Measurements from ENCODE around the gene PLCG2. TPM values are rescaled to one million over a fixed set of nuclear protein-coding genes. Genes with fewer than 3 reads are reported as not detected.
A peak's percentile ranks its signal among the peaks of the same experiment; 100 is the strongest.
"Not testable (repeated sequence)": the region's sequence is repeated elsewhere in the genome, so short reads cannot be mapped to it uniquely, and the experiment has no call there.

Gene PLCG2
- total RNA-seq, 2 experiments from 2014 or later: 62.5 to 80.2 TPM

- Mint-ChIP-seq H3K27me3 (no peaks in the 10 kb centered on the region), H3K27ac (peak overlapping the region; percentile 96), H3K4me1 (peaks cover 55% of the 10 kb centered on the region), H3K9me3 (ENCODE audit: low read depth) (no peaks in the 10 kb centered on the region), H3K4me3 (peak overlapping the region; percentile 66), H3K36me3 (peaks cover 35% of the 10 kb centered on the region)
- CTCF ChIA-PET: interaction anchor here (0.7 to 2.3 kb wide), 8 partner anchors 8 to 74 kb away, joined by 3 to 18 read pairs (median 4); no protein-coding TSS in a partner anchor
- DNase-seq: no peak
- no peak for ATAC-seq
These were observed 20.0 kb downstream of the PLCG2 start for GRCh38 chr16:81799138-81799504.

- CTCF ChIA-PET: interaction anchor here (1.1 to 1.2 kb wide), 2 partner anchors 9 to 19 kb away, joined by 3 read pairs; no protein-coding TSS in a partner anchor
- H3K36me3 Mint-ChIP-seq: peaks cover 44% of the 10 kb centered on the region
- not testable (repeated sequence) for H3K4me3 Mint-ChIP-seq
These were observed 22.6 kb downstream of the PLCG2 start for GRCh38 chr16:81801724-81802123.

GRCh38 chr16:81803332-81803731, 24.2 kb downstream of the PLCG2 start:
- DNase-seq (no peak), ATAC-seq (no peak)
- CTCF ChIA-PET: interaction anchor here (0.7 kb wide), 1 partner anchor 66 kb away, joined by 4 read pairs; no protein-coding TSS in a partner anchor
- Mint-ChIP-seq H3K4me1 (peaks cover 64% of the 10 kb centered on the region), H3K36me3 (peaks cover 43% of the 10 kb centered on the region), H3K9me3 (ENCODE audit: low read depth) (no peaks in the 10 kb centered on the region), H3K4me3 (no peak overlapping the region), H3K27me3 (no peaks in the 10 kb centered on the region), H3K27ac (no peak overlapping the region)

More at GRCh38 chr16:81801724-81802123, 22.6 kb downstream of the PLCG2 start:
- H3K27ac Mint-ChIP-seq; H3K9me3 Mint-ChIP-seq (ENCODE audit: low read depth); H3K27me3 Mint-ChIP-seq; ATAC-seq; DNase-seq: not testable (repeated sequence)
- peaks cover 65% of the 10 kb centered on the region for H3K4me1 Mint-ChIP-seq

- no peak for DNase-seq
- Mint-ChIP-seq H3K4me1 (peaks cover 64% of the 10 kb centered on the region), H3K9me3 (ENCODE audit: low read depth) (no peaks in the 10 kb centered on the region), H3K4me3 (no peak overlapping the region), H3K36me3 (peaks cover 39% of the 10 kb centered on the region), H3K27me3 (no peaks in the 10 kb centered on the region), H3K27ac (no peak overlapping the region)
- CTCF ChIA-PET: no interaction called here
- no peak for ATAC-seq
These were observed 25.1 kb downstream of the PLCG2 start for GRCh38 chr16:81804134-81804610.

- no peak for ATAC-seq
- H3K4me3 Mint-ChIP-seq: no peak overlapping the region
- CTCF ChIA-PET: interaction anchor here (1.1 to 1.5 kb wide), 4 partner anchors 8 to 27 kb away, joined by 3 to 4 read pairs (median 3); partner anchors contain the start of gene PLCG2
These were observed 27.6 kb downstream of the PLCG2 start for GRCh38 chr16:81806696-81807095.

GRCh38 chr16:81807767-81808358, 28.8 kb downstream of the PLCG2 start:
- CTCF ChIA-PET: interaction anchor here (0.9 to 2.3 kb wide), 7 partner anchors 9 to 35 kb away, joined by 3 to 8 read pairs (median 3); partner anchors contain the start of gene PLCG2
- no peaks in the 10 kb centered on the region for H3K9me3 Mint-ChIP-seq (ENCODE audit: low read depth)

More at GRCh38 chr16:81806696-81807095, 27.6 kb downstream of the PLCG2 start:
- Mint-ChIP-seq H3K4me1 (peaks cover 79% of the 10 kb centered on the region), H3K27me3 (no peaks in the 10 kb centered on the region), H3K36me3 (peaks cover 47% of the 10 kb centered on the region), H3K27ac (peak overlapping the region; percentile 40), H3K9me3 (ENCODE audit: low read depth) (no peaks in the 10 kb centered on the region)
- DNase-seq: no peak

GRCh38 chr16:81808933-81809480, 29.9 kb downstream of the PLCG2 start:
- H3K4me1 Mint-ChIP-seq: peaks cover 90% of the 10 kb centered on the region
- no peaks in the 10 kb centered on the region for H3K9me3 Mint-ChIP-seq (ENCODE audit: low read depth)
- no peak overlapping the region for H3K4me3 Mint-ChIP-seq
- H3K27ac Mint-ChIP-seq: peak overlapping the region; percentile 94
- CTCF ChIA-PET: interaction anchor here (0.7 to 2.5 kb wide), 8 partner anchors 9 to 78 kb away, joined by 3 to 9 read pairs (median 4); no protein-coding TSS in a partner anchor
- peak; percentile 84 for ATAC-seq
- H3K27me3 Mint-ChIP-seq: no peaks in the 10 kb centered on the region
- peak; percentile 90 for DNase-seq
- peaks cover 49% of the 10 kb centered on the region for H3K36me3 Mint-ChIP-seq

More at GRCh38 chr16:81807767-81808358, 28.8 kb downstream of the PLCG2 start:
- DNase-seq: no peak
- no peak overlapping the region for H3K4me3 Mint-ChIP-seq
- no peak for ATAC-seq
- H3K27ac Mint-ChIP-seq: peak overlapping the region; percentile 52
- no peaks in the 10 kb centered on the region for H3K27me3 Mint-ChIP-seq
- peaks cover 86% of the 10 kb centered on the region for H3K4me1 Mint-ChIP-seq
- H3K36me3 Mint-ChIP-seq: peaks cover 51% of the 10 kb centered on the region

- H3K36me3 Mint-ChIP-seq: peaks cover 44% of the 10 kb centered on the region
- H3K27ac Mint-ChIP-seq: peak overlapping the region; percentile 94
- CTCF ChIA-PET: interaction anchor here (1.0 to 2.5 kb wide), 6 partner anchors 11 to 65 kb away, joined by 3 to 9 read pairs (median 6); no protein-coding TSS in a partner anchor
- ATAC-seq: peak; percentile 10
- DNase-seq: no peak
- no peaks in the 10 kb centered on the region for H3K27me3 Mint-ChIP-seq
- H3K4me1 Mint-ChIP-seq: peaks cover 88% of the 10 kb centered on the region
- H3K9me3 Mint-ChIP-seq (ENCODE audit: low read depth): no peaks in the 10 kb centered on the region
- no peak overlapping the region for H3K4me3 Mint-ChIP-seq
These were observed 30.5 kb downstream of the PLCG2 start for GRCh38 chr16:81809567-81809966.

GRCh38 chr16:81810361-81810760, 31.3 kb downstream of the PLCG2 start:
- H3K4me1 Mint-ChIP-seq: peaks cover 89% of the 10 kb centered on the region
- CTCF ChIA-PET: interaction anchor here (0.6 to 2.5 kb wide), 4 partner anchors 13 to 64 kb away, joined by 3 to 9 read pairs (median 6); no protein-coding TSS in a partner anchor
- ATAC-seq: no peak
- peak overlapping the region; percentile 41 for H3K4me3 Mint-ChIP-seq
- no peaks in the 10 kb centered on the region for H3K27me3 Mint-ChIP-seq
- H3K27ac Mint-ChIP-seq: peak overlapping the region; percentile 94
- no peaks in the 10 kb centered on the region for H3K9me3 Mint-ChIP-seq (ENCODE audit: low read depth)
- peaks cover 39% of the 10 kb centered on the region for H3K36me3 Mint-ChIP-seq
- DNase-seq: no peak

- Mint-ChIP-seq H3K27ac (peak overlapping the region; percentile 94), H3K9me3 (ENCODE audit: low read depth) (no peaks in the 10 kb centered on the region), H3K27me3 (no peaks in the 10 kb centered on the region), H3K36me3 (peaks cover 36% of the 10 kb centered on the region), H3K4me1 (peaks cover 86% of the 10 kb centered on the region), H3K4me3 (peak overlapping the region; percentile 41)
- ATAC-seq (peak; percentile 52), DNase-seq (peak; percentile 66)
- CTCF ChIA-PET: interaction anchor here (2.5 kb wide), 1 partner anchor 12 kb away, joined by 9 read pairs; no protein-coding TSS in a partner anchor
These were observed 31.9 kb downstream of the PLCG2 start for GRCh38 chr16:81810894-81811538.

- H3K9me3 Mint-ChIP-seq (ENCODE audit: low read depth): no peaks in the 10 kb centered on the region
- H3K27me3 Mint-ChIP-seq: no peaks in the 10 kb centered on the region
- CTCF ChIA-PET: interaction anchor here (0.8 to 1.3 kb wide), 3 partner anchors 29 to 67 kb away, joined by 3 read pairs; no protein-coding TSS in a partner anchor
- H3K4me1 Mint-ChIP-seq: peaks cover 80% of the 10 kb centered on the region
- DNase-seq: no peak
- H3K27ac Mint-ChIP-seq: no peak overlapping the region
- ATAC-seq: no peak
- no peak overlapping the region for H3K4me3 Mint-ChIP-seq
- peaks cover 27% of the 10 kb centered on the region for H3K36me3 Mint-ChIP-seq
These were observed 34.6 kb downstream of the PLCG2 start for GRCh38 chr16:81813648-81814047.

- no peak for DNase-seq
- no peaks in the 10 kb centered on the region for H3K9me3 Mint-ChIP-seq (ENCODE audit: low read depth)
- H3K27ac Mint-ChIP-seq: no peak overlapping the region
- ATAC-seq: no peak
- H3K27me3 Mint-ChIP-seq: no peaks in the 10 kb centered on the region
- H3K36me3 Mint-ChIP-seq: peaks cover 31% of the 10 kb centered on the region
- no peak overlapping the region for H3K4me3 Mint-ChIP-seq
- CTCF ChIA-PET: no interaction called here
- peaks cover 71% of the 10 kb centered on the region for H3K4me1 Mint-ChIP-seq
These were observed 35.8 kb downstream of the PLCG2 start for GRCh38 chr16:81814751-81815428.

GRCh38 chr16:81815429-81815766, 36.3 kb downstream of the PLCG2 start:
- ATAC-seq (no peak), DNase-seq (no peak)
- no peak overlapping the region for H3K4me3 Mint-ChIP-seq
- no peak overlapping the region for H3K27ac Mint-ChIP-seq
- CTCF ChIA-PET: no interaction called here
- peaks cover 66% of the 10 kb centered on the region for H3K4me1 Mint-ChIP-seq
- H3K9me3 Mint-ChIP-seq (ENCODE audit: low read depth): no peaks in the 10 kb centered on the region
- H3K27me3 Mint-ChIP-seq: no peaks in the 10 kb centered on the region
- peaks cover 28% of the 10 kb centered on the region for H3K36me3 Mint-ChIP-seq

Measured in activated CD8-positive, alpha-beta memory T cell treated with anti-CD3 and anti-CD28 coated beads, Interleukin-2, amount 10 ng/mL, durations not matched to agents 7 days and 5 days (primary cell).